Esophagus squamous epithelium (tissue), 5 donors: ENCODE measurements around the gene MYO1C. TPM values are rescaled to one million over a fixed set of nuclear protein-coding genes. Genes with fewer than 3 reads are reported as not detected.
"Not testable (repeated sequence)": the region's sequence is repeated elsewhere in the genome, so short reads cannot be mapped to it uniquely, and the experiment has no call there.

ENCODE experiments used
- DNase-seq: peaks from one replicate; lab custom pipeline; 2025; lab: John Stamatoyannopoulos, UW
- H3K27ac ChIP-seq, 4 donors: fragments of 200-600 bp; sonication (generic); one replicate each; pipeline ENCODE4 v1.5.1; 2016 to 2019; ENCODE audit warnings: mild to moderate bottlenecking in 1 of 4
- H3K27me3 ChIP-seq, 4 donors: fragments of 200-600 bp; sonication (generic); 1 replicate in 3 of 4; 2 replicates in 1 of 4; pipeline versions ENCODE4 v1.5.1 to v1.6.0; 2017 to 2021; ENCODE audit warnings: antibody characterized with exemption in 1 of 4
- H3K36me3 ChIP-seq, 3 donors: fragments of 200-600 bp; sonication (generic); one replicate each; pipeline ENCODE4 v1.5.1; 2016 to 2019
- H3K4me1 ChIP-seq, 3 donors: fragments of 200-600 bp; sonication (generic); one replicate each; pipeline ENCODE4 v1.5.1; 2017 to 2019
- H3K4me3 ChIP-seq, 4 donors: fragments of 200-600 bp; sonication (generic); 1 replicate in 3 of 4; 2 replicates in 1 of 4; pipeline ENCODE4 v1.5.1; 2016 to 2019; ENCODE audit warnings: mild to moderate bottlenecking in 2 of 4, moderate library complexity in 1 of 4
- H3K9me3 ChIP-seq, 3 donors: fragments of 200-600 bp; sonication (generic); one replicate each; pipeline ENCODE4 v1.5.1; 2016 to 2019
- POLR2A ChIP-seq, 4 donors: fragments of 450-650 bp; IDR thresholded peaks; one replicate each; pipeline ENCODE4 v1.6.1; 2017; ENCODE audit warnings: antibody characterized with exemption in 4 of 4, mild to moderate bottlenecking in 4 of 4, moderate library complexity in 3 of 4
- WGBS, 2 donors: methylation state at CpG; one replicate each; pipeline ENCODE4 v1.1.5; 2018; 5-methylcytosine and 5-hydroxymethylcytosine counted together
- intact Hi-C: fragments of 100-400 bp; cut with DNase I; formaldehyde crosslinking; loops from one replicate; pipeline ENCODE4 v1.15.0; 2022
- total RNA-seq, 4 donors: library from RNA; depleted of rRNA; stranded (reverse); fragments of >200 nt; gene quantifications; one replicate each; pipeline ENCODE4 v1.1.0, GENCODE V29; 2016
- TF ChIP-seq, protein P1 (sequence below), 6 experiments: fragments of 450-650 bp in 4 of 6; fragments of 200-600 bp in 2 of 6; sonication (generic) in 2 of 6; IDR thresholded peaks; one replicate each; pipeline ENCODE4 v1.5.1; 2016 to 2019; ENCODE audit warnings: antibody characterized with exemption in 6 of 6, mild to moderate bottlenecking in 4 of 6, moderate library complexity in 4 of 6
- donor health status: DM: yes; HTN: yes; CAD: no.

Gene MYO1C
- total RNA-seq, 4 donors from 2014 or later, result 62.0 to 80.5 (median 64.2) TPM

DNA sequence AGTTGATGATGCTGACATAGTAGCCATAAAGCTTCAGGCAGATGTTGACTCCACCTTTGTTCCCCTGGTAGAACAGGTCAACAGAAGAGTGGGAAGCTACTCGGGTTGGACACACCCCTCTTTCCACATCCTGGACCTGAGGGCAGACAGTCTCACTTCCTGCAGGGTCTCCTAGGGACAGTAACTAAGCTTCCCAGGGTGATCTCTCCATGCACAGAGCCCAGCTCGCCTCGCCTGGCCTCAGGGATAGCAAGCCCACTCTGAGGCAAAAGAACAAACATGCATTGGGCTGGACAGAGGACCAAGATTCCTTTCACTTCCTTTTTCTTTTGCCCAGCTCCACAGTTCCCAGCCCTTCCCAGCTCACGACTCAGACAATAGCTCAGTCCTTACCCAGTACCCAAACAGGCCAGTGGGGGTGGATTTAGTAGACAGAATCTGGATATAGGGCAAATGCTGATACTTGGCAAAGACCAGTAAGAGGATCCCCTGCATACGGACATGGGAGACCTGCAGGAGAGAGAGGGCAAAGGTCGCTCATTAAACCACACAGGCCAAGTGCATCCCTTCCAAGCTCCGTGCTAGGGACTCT is 16.9 kb upstream of the MYO1C start:
- no peak for DNase-seq
- 67 to 82% methylated on average over 4 to 5 of the region's 7 CpGs for WGBS, 2 donors
- Histone ChIP-seq H3K9me3 (no peaks in the 10 kb centered on the region), H3K4me1 (peaks cover 30 to 65% (median 39%) of the 10 kb centered on the region in 3 donors), H3K4me3 (no peak overlapping the region), H3K27me3 (no peaks in the 10 kb centered on the region), H3K27ac (no peak overlapping the region), H3K36me3 (peaks cover 5 to 74% (median 10%) of the 10 kb centered on the region in 3 donors)
- TF ChIP-seq POLR2A (IDR thresholded peaks at IDR 0.05), result no peak
- intact Hi-C loops, result no loop called here

DNA sequence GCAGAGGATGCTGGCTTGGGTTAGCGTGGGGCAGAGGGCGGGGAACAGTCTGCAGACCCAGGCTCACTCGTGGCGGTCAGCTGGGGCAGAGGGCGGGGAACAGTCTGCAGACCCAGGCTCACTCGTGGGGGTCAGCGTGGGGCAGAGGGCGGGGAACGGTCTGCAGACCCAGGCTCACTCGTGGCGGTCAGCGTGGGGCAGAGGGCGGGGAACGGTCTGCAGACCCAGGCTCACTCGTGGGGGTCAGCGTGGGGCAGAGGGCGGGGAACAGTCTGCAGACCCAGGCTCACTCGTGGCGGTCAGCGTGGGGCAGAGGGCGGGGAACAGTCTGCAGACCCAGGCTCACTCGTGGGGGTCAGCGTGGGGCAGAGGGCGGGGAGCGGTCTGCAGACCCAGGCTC is 16.2 kb upstream of the MYO1C start:
- Histone ChIP-seq H3K36me3 (peaks cover 5 to 75% (median 10%) of the 10 kb centered on the region in 3 donors), H3K4me1 (peaks cover 30 to 59% (median 35%) of the 10 kb centered on the region in 3 donors)
- H3K27me3 ChIP-seq, DNase-seq, H3K4me3 ChIP-seq, intact Hi-C loops, H3K27ac ChIP-seq, H3K9me3 ChIP-seq: not testable (repeated sequence)
- 93% methylated on average over 2 to 6 of the region's 25 CpGs for WGBS, 2 donors

DNA sequence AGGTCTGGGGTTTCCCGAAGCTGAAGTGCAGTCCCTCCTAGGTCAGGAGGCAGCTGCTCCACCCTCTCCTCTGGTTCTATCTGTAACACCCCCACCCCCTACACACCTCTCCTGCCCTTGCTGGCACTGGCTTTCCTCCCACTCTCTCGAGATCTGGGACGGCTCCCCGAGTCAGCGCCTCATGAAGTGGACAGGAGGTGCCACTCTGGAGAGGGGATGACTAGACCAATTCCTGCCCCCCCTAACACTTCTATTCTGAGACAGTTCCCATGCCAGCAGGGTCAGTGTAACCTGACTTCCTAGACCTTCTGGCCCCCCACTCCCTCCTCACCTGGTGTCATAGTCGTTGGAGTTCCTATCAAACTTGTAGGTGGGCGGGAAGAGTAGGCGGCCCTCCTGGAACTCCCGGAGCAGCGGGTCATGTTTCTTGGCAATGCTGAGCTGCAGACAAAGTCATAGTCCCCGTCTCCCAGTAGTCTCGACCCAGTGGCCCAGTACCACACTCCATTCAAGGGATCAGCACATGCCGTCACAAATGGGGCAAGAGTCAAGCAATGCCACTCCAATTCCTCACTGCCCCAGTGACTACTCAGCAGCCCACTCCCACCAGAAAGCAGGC is 14.3 kb upstream of the MYO1C start:
- TF ChIP-seq POLR2A (IDR thresholded peaks at IDR 0.05), result no peak
- TF ChIP-seq, protein P1, sequence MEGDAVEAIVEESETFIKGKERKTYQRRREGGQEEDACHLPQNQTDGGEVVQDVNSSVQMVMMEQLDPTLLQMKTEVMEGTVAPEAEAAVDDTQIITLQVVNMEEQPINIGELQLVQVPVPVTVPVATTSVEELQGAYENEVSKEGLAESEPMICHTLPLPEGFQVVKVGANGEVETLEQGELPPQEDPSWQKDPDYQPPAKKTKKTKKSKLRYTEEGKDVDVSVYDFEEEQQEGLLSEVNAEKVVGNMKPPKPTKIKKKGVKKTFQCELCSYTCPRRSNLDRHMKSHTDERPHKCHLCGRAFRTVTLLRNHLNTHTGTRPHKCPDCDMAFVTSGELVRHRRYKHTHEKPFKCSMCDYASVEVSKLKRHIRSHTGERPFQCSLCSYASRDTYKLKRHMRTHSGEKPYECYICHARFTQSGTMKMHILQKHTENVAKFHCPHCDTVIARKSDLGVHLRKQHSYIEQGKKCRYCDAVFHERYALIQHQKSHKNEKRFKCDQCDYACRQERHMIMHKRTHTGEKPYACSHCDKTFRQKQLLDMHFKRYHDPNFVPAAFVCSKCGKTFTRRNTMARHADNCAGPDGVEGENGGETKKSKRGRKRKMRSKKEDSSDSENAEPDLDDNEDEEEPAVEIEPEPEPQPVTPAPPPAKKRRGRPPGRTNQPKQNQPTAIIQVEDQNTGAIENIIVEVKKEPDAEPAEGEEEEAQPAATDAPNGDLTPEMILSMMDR (IDR thresholded peaks at IDR 0.05), result no peak
- no peaks in the 10 kb centered on the region for H3K27me3 ChIP-seq
- intact Hi-C loops, result no loop called here
- no peak overlapping the region for H3K27ac ChIP-seq
- no peak overlapping the region for H3K4me3 ChIP-seq
- H3K36me3 ChIP-seq, result peaks cover 5 to 83% (median 10%) of the 10 kb centered on the region in 3 donors
- H3K4me1 ChIP-seq, result peaks cover 18 to 39% (median 18%) of the 10 kb centered on the region in 3 donors
- DNase-seq, result no peak
- no peaks in the 10 kb centered on the region for H3K9me3 ChIP-seq
- WGBS, 2 donors, result 93 to 94% methylated on average over 7 to 8 of the region's 13 CpGs

DNA sequence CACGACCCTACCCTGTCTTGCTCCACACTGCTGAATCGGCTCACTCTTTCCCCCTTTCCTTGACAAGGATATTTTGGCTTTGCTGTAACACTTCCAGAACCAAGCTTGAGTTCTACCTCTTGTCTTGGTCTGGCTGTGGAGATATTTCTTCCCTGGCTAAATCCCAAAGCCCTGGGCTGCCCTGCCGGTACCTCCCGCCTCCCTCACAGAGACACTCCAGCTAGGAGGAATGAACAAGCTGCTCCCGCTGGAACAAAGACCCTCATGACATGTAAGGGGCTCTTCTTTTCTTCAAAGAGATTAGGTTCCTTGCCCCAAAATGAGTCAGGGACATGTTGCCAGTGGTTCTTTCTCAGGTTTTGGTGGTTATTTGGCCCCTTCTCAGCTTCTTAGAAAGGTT is 13.1 kb upstream of the MYO1C start:
- no peak overlapping the region for H3K27ac ChIP-seq
- H3K4me1 ChIP-seq, result peaks cover 6 to 27% (median 6%) of the 10 kb centered on the region in 3 donors
- TF ChIP-seq, protein P1 (IDR thresholded peaks at IDR 0.05), result no peak
- TF ChIP-seq POLR2A (IDR thresholded peaks at IDR 0.05), result no peak

DNA sequence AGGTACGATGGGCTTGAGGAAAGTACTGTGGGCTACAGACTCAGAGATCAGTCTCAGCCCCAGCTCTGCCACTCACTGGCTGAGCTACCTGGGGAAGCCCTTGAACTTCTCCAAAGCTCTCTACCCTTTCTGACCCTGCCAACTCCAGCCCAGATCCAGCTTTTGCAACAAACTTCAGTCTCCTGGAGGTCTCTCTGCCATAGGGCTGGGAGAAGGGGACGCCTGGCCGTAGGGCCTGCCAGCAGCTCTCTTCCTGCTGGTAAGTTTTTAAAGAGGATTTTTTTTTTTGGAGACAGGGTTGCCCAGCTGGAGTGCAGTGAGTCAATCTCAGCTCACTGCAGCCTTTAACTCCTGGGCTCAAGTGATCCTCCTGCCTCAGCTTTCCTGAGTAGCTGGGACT is 12.4 kb upstream of the MYO1C start:
- peaks cover 5 to 90% (median 10%) of the 10 kb centered on the region in 3 donors for H3K36me3 ChIP-seq

More for the DNA sequence above, 13.1 kb upstream of the MYO1C start:
- H3K27me3 ChIP-seq, result no peaks in the 10 kb centered on the region
- WGBS, 2 donors, result 89 to 96% methylated on average over 5 of the region's 5 CpGs
- H3K4me3 ChIP-seq, result no peak overlapping the region
- no peak for DNase-seq
- no peaks in the 10 kb centered on the region for H3K9me3 ChIP-seq
- intact Hi-C loops, result no loop called here
- peaks cover 5 to 92% (median 10%) of the 10 kb centered on the region in 3 donors for H3K36me3 ChIP-seq

More for the DNA sequence above, 12.4 kb upstream of the MYO1C start:
- Histone ChIP-seq H3K27ac (no peak overlapping the region), H3K9me3 (no peaks in the 10 kb centered on the region), H3K4me3 (no peak overlapping the region), H3K27me3 (no peaks in the 10 kb centered on the region), H3K4me1 (peaks cover 3 to 20% (median 5%) of the 10 kb centered on the region in 3 donors)
- intact Hi-C loops, result no loop called here
- no peak for TF ChIP-seq POLR2A (IDR thresholded peaks at IDR 0.05)
- TF ChIP-seq, protein P1 (IDR thresholded peaks at IDR 0.05), result no peak
- no peak for DNase-seq
- WGBS, 2 donors, result 81 to 86% methylated on average over 3 of the region's 3 CpGs
